T-helper 17 cell (primary cell): Measurements from ENCODE around the gene AIMP2. TPM values are rescaled to one million over a fixed set of nuclear protein-coding genes. Genes with fewer than 3 reads are reported as not detected.

ENCODE experiments used
- ATAC-seq: fragments of 150-1000 bp; cut with Tn5 transposase; 2 replicates; pipeline ENCODE4 v1.10.0; 2021; ENCODE audit warnings: mild to moderate bottlenecking, moderate library complexity
- DNase-seq, 3 donors: peaks; one replicate each; pipeline versions ENCODE4 v3.0.0 to v3.0.0-alpha.2; 2020 to 2021
- H3K9me3 ChIP-seq: one replicate; pipeline ENCODE4 v1.7.0; 2013; ENCODE audit warnings: low read length, mild to moderate bottlenecking; ENCODE audit not compliant: control insufficient read depth, poor library complexity, severe bottlenecking
- H3K27ac Mint-ChIP-seq: one replicate; pipeline ENCODE4 v1.8.0; 2022; ENCODE audit warnings: mild to moderate bottlenecking, moderate library complexity, mixed read lengths
- H3K27me3 Mint-ChIP-seq: one replicate; pipeline ENCODE4 v1.8.0; 2022; ENCODE audit warnings: mixed read lengths
- H3K36me3 Mint-ChIP-seq: one replicate; pipeline ENCODE4 v1.8.0; 2022; ENCODE audit warnings: low read depth, mixed read lengths
- H3K4me1 Mint-ChIP-seq: one replicate; pipeline ENCODE4 v1.8.0; 2022; ENCODE audit warnings: mild to moderate bottlenecking, mixed read lengths
- H3K4me3 Mint-ChIP-seq: one replicate; pipeline ENCODE4 v1.8.0; 2022; ENCODE audit warnings: mild to moderate bottlenecking, moderate library complexity, mixed read lengths
- total RNA-seq, 4 donors: library from RNA in 2 of 4; stranded (reverse) in 2 of 4; gene quantifications; one replicate each; pipeline ENCODE4 v1.2.3 and lab custom pipeline; 2022 to 2026

Gene AIMP2
- total RNA-seq, 2 donors from 2014 or later, result 7.2 to 8.1 TPM

- DNase-seq (no peak), ATAC-seq (no peak)
- H3K27ac Mint-ChIP-seq, result peak overlapping the region; percentile 39
- H3K4me3 Mint-ChIP-seq, result no peak overlapping the region
- no peaks in the 10 kb centered on the region for H3K27me3 Mint-ChIP-seq
- H3K4me1 Mint-ChIP-seq, result peaks cover 22% of the 10 kb centered on the region
- H3K36me3 Mint-ChIP-seq, result no peaks in the 10 kb centered on the region
- no peaks in the 10 kb centered on the region for H3K9me3 ChIP-seq
Measured at GRCh38 chr7:6012355-6013104, 3.5 kb downstream of the AIMP2 start.

- Mint-ChIP-seq H3K27ac (peak overlapping the region; percentile 27), H3K36me3 (no peaks in the 10 kb centered on the region), H3K4me1 (peaks cover 13% of the 10 kb centered on the region), H3K27me3 (no peaks in the 10 kb centered on the region), H3K4me3 (no peak overlapping the region)
- DNase-seq (no peak), ATAC-seq (no peak)
- no peaks in the 10 kb centered on the region for H3K9me3 ChIP-seq
Measured at GRCh38 chr7:6015917-6016652, 7.0 kb downstream of the AIMP2 start.

- ATAC-seq (no peak), DNase-seq (no peak)
- Mint-ChIP-seq H3K4me3 (no peak overlapping the region), H3K4me1 (peaks cover 12% of the 10 kb centered on the region), H3K27me3 (no peaks in the 10 kb centered on the region), H3K27ac (peak overlapping the region; percentile 27), H3K36me3 (no peaks in the 10 kb centered on the region)
- no peaks in the 10 kb centered on the region for H3K9me3 ChIP-seq
Measured at GRCh38 chr7:6016653-6016966, 7.5 kb downstream of the AIMP2 start.

GRCh38 chr7:6020371-6021286 lies 11.6 kb downstream of the AIMP2 start:
- Mint-ChIP-seq H3K4me3 (no peak overlapping the region), H3K27me3 (no peaks in the 10 kb centered on the region), H3K4me1 (peaks cover 4% of the 10 kb centered on the region), H3K36me3 (peaks cover 5% of the 10 kb centered on the region), H3K27ac (no peak overlapping the region)
- no peaks in the 10 kb centered on the region for H3K9me3 ChIP-seq
- DNase-seq (no peak), ATAC-seq (no peak)

GRCh38 chr7:6022707-6023106 lies 13.6 kb downstream of the AIMP2 start:
- DNase-seq, result no peak
- no peaks in the 10 kb centered on the region for H3K9me3 ChIP-seq
- H3K36me3 Mint-ChIP-seq, result peaks cover 5% of the 10 kb centered on the region
- H3K27ac Mint-ChIP-seq, result no peak overlapping the region
- H3K27me3 Mint-ChIP-seq, result no peaks in the 10 kb centered on the region
- no peak overlapping the region for H3K4me3 Mint-ChIP-seq
- H3K4me1 Mint-ChIP-seq, result peaks cover 18% of the 10 kb centered on the region
- ATAC-seq, result no peak

- H3K27me3 Mint-ChIP-seq, result no peaks in the 10 kb centered on the region
- peaks cover 20% of the 10 kb centered on the region for H3K4me1 Mint-ChIP-seq
- H3K9me3 ChIP-seq, result no peaks in the 10 kb centered on the region
- H3K36me3 Mint-ChIP-seq, result peaks cover 5% of the 10 kb centered on the region
- ATAC-seq (no peak), DNase-seq (no peak)
- H3K27ac Mint-ChIP-seq, result peak overlapping the region; percentile 94
- peak overlapping the region; percentile 41 for H3K4me3 Mint-ChIP-seq
Measured at GRCh38 chr7:6023974-6024435, 14.9 kb downstream of the AIMP2 start.

GRCh38 chr7:6026011-6026819 lies 17.1 kb downstream of the AIMP2 start:
- H3K9me3 ChIP-seq, result no peaks in the 10 kb centered on the region
- H3K27me3 Mint-ChIP-seq, result no peaks in the 10 kb centered on the region
- DNase-seq, result peak; percentile 43 to 54 (median 54)
- peak overlapping the region; percentile 94 for H3K27ac Mint-ChIP-seq
- H3K36me3 Mint-ChIP-seq, result peaks cover 5% of the 10 kb centered on the region
- H3K4me3 Mint-ChIP-seq, result peak overlapping the region; percentile 94
- peaks cover 17% of the 10 kb centered on the region for H3K4me1 Mint-ChIP-seq
- peak; percentile 100 for ATAC-seq

GRCh38 chr7:6026820-6027311 lies 17.8 kb downstream of the AIMP2 start:
- no peak for DNase-seq
- Mint-ChIP-seq H3K4me3 (peak overlapping the region; percentile 94), H3K27me3 (no peaks in the 10 kb centered on the region), H3K36me3 (peaks cover 8% of the 10 kb centered on the region), H3K4me1 (peaks cover 20% of the 10 kb centered on the region), H3K27ac (peak overlapping the region; percentile 94)
- no peak for ATAC-seq
- H3K9me3 ChIP-seq, result no peaks in the 10 kb centered on the region

GRCh38 chr7:6027806-6028365 lies 18.8 kb downstream of the AIMP2 start:
- Mint-ChIP-seq H3K4me3 (no peak overlapping the region), H3K27ac (peak overlapping the region; percentile 94), H3K36me3 (peaks cover 8% of the 10 kb centered on the region), H3K27me3 (no peaks in the 10 kb centered on the region), H3K4me1 (peaks cover 20% of the 10 kb centered on the region)
- ATAC-seq, result no peak
- no peak for DNase-seq
- H3K9me3 ChIP-seq, result no peaks in the 10 kb centered on the region

- ATAC-seq, result no peak
- peaks cover 20% of the 10 kb centered on the region for H3K4me1 Mint-ChIP-seq
- peaks cover 8% of the 10 kb centered on the region for H3K36me3 Mint-ChIP-seq
- no peak for DNase-seq
- H3K27ac Mint-ChIP-seq, result no peak overlapping the region
- H3K4me3 Mint-ChIP-seq, result no peak overlapping the region
- no peaks in the 10 kb centered on the region for H3K27me3 Mint-ChIP-seq
- no peaks in the 10 kb centered on the region for H3K9me3 ChIP-seq
Measured at GRCh38 chr7:6028563-6028962, 19.5 kb downstream of the AIMP2 start.

- no peak for ATAC-seq
- H3K27me3 Mint-ChIP-seq, result no peaks in the 10 kb centered on the region
- DNase-seq, result no peak
- H3K4me1 Mint-ChIP-seq, result peaks cover 22% of the 10 kb centered on the region
- H3K4me3 Mint-ChIP-seq, result no peak within 1 kb of the TSS
- H3K9me3 ChIP-seq, result no peaks in the 10 kb centered on the region
- H3K27ac Mint-ChIP-seq, result peak within 1 kb of the TSS; percentile 49
- H3K36me3 Mint-ChIP-seq, result peaks cover 3% of the 10 kb centered on the region
Measured at GRCh38 chr7:6030988-6031387, 21.9 kb downstream of the AIMP2 start, which contains the start of gene ANKRD61. TSS of gene ANKRD61 (plus strand) at chr7:6031376. CDS start at chr7:6031376, 0 bp downstream.

GRCh38 chr7:6031567-6031966 lies 22.5 kb downstream of the AIMP2 start:
- Mint-ChIP-seq H3K27ac (no peak overlapping the region), H3K36me3 (peaks cover 3% of the 10 kb centered on the region), H3K4me1 (peaks cover 18% of the 10 kb centered on the region), H3K27me3 (no peaks in the 10 kb centered on the region), H3K4me3 (no peak overlapping the region)
- H3K9me3 ChIP-seq, result no peaks in the 10 kb centered on the region
- DNase-seq (no peak), ATAC-seq (no peak)
